Stimulated activated CD8-positive, alpha-beta memory T cell treated with anti-CD3 and anti-CD28 coated beads, Interleukin-15, amount 100 ng/mL, for 48 hours (primary cell): ENCODE measurements around the gene PREB.

Experiments used
- DNase-seq, 2 donors: peaks; one replicate each; pipeline ENCODE4 v3.0.0-alpha.2; 2020; ENCODE audit warnings: low read depth in 2 of 2

Gene PREB

GRCh38 chr2:27152102-27152795 is 17.8 kb upstream of the PREB start:
- DNase-seq = no peak

DNA sequence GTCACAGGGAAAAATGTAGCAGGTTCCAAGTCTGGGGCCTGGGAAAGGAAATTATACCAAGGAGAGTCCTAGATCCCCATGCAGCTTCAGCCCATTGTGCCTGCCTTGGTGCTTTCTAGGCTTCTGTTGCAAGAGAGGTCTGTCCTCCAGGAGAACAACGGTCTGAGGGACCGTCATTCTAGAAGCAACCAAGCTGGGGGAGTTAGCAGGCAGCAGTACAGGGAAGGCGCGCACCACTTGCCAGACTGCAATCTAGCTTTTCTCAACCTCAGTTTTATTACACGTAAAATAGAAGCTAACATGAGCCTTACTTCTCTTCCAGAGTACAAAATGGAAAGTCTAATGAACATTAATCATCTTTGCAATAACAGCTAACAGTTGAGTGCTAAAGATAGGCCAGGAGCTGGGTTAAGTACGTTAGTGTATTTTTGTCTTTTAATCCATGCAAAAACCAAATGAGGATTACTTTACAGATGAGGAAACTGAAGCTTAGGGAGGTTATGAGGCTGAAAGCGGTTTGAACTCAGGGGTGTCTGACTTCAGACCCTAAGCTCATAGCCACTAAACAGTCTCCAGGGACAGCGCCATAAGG is 16.3 kb upstream of the PREB start:
- DNase-seq = no peak

GRCh38 chr2:27149570-27150405 is 15.4 kb upstream of the PREB start:
- DNase-seq = no peak

- no peak for DNase-seq
Observed at GRCh38 chr2:27148801-27149439, 14.5 kb upstream of the PREB start, which contains the start of gene TCF23. Gene TCF23, plus strand, starts transcription at chr2:27149004. Its CDS starts 130 bp downstream, at chr2:27149134.

DNA sequence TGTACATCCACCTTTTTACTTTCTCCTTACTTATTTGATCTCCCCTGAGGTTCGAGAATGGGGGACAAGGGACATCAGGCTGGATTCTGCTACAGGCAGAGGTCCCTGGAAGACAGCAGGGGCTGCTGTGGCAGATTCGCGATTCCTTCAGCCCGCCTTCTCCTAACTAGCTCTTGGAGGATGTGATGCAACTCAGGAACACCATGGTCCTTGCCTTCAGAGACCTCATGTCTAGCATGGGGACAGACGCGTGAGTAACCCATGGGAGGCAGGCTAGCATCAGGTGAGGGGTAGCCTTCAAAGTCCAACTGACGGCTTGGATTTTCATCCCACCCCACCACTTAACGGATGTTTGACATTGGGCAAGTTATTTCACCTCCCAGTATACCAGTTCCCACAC is 13.5 kb upstream of the PREB start:
- DNase-seq = no peak

DNA sequence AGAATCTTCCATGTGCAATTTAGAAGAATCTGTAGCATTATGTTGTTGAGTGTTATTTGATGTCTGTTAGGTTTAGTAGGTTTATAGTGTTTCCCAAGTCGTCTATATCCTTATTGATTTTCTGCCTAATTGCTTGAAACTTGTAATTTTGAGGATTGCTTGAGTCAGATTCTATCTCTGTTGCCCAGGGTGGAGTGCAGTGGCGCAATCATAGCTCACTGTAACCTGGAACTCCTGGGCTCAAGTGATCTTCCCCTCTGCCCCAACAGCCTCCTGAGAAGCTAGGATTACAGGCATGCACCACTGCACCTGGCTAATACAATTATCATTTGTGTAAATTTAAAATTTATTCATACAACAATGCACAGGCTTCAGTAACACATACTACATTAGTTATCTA is 11.2 kb upstream of the PREB start:
- no peak for DNase-seq

DNA sequence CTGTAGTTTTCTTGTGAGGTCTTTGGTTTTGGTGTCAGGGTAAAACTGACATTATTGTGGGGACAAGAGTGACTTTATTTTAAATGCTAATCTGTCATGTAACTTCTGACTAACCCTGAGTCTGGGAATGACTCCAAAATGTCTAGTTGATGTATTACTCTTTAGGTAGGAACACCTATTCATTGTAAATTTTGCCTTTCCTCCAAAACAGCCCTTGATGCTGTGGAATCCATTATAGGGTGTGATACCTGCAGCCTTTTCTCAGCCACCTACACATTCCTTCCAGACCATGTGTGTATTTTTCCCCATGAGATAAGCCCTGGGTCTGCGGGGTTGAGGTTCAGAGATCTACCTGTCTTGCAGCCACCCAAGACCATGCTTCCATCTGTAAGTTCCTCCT is 8.8 kb upstream of the PREB start:
- DNase-seq = no peak

- no peak for DNase-seq
Observed at GRCh38 chr2:27139310-27139709, 4.9 kb upstream of the PREB start, which contains the start of gene PRR30. Gene PRR30, minus strand, starts transcription at chr2:27139410. Its CDS starts 1,081 bp downstream, at chr2:27138329.

DNA sequence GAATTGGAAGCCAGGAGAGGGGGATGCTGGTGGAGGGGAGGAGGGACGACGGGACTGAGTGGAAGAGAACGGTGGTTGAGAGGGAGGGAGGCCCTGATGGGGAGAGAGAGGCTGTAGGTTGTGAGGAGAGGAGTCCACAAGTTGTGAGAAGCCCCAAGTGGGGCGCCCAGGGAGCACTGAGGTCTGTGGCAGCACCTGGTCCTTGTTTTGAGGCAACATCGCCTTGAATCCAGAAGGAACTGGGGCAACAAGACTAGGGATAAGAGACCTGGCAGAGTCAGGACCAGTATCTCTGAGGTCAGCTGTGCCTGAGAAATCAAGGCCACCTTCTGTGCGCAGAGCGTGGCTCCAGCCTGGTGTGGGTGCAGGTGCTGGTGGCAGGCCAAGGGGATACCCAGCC is 3.7 kb upstream of the PREB start:
- DNase-seq = no peak

- no peak for DNase-seq
Observed at GRCh38 chr2:27137322-27137935, 3.0 kb upstream of the PREB start.

- no peak for DNase-seq
Observed at GRCh38 chr2:27136751-27137150, 2.3 kb upstream of the PREB start.

DNA sequence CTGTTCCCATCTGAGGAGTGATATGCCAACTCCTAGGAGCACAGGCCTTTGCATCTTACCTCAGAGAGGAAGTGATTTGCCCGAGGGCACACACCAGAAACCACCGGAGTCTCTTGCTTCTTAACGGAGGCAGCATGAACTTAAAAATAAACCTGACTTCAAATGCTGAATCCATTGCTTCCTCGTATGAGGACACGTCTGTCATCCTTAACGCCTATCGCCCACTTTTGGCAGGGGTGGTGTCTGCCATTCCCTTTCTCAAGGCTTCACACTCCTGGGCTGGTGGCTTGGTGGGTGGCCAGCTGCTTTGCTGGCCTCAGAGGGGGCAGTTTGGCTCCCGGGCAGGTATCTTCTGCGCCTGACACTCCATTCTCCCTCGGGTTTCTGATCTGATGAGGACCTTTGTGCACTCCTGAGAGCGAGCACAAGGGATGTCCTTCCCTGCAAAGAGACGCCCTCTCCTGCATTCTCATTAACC is 1.1 kb upstream of the PREB start:
- DNase-seq = no peak

DNA sequence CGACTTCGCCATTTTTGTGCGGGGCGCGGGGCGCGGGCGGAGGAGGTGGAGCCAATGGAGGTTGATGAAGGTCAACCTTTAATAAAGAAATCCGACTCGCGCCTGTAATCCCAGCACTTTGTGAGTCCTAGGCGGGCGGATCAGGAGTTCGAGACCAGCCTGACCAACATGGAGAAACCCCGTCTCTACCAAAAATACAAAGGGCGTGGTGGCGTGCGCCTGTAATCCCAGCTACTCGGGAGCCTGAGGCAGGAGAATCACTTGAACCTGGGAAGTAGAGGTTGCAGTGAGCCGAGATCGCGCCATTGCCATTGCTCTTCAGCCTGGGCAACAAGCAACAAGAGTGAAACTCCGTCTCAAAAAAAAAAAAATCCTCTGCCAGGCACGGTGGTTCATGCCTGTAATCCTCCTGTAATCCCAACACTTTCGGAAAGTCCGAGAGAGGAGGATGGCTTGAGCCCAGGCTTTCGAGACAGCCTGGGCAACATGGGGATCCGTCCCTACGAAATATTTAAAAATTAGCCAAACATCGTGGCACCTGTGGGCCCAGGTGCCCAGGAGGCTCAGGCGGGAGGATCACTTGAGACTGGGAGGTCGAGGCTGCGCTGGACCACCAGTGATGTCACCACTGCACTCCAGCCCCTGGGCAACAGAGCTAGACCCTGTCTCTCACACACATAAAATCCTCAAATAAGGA is 493 bp upstream of the PREB start:
- DNase-seq = no peak

- DNase-seq = peak; percentile 8 to 18
Observed at GRCh38 chr2:27133195-27133875, 1.1 kb downstream of the PREB start.

GRCh38 chr2:27131429-27131828 is 3.0 kb downstream of the PREB start:
- no peak for DNase-seq

- DNase-seq = no peak
Observed at GRCh38 chr2:27130396-27130795, 4.0 kb downstream of the PREB start.

DNA sequence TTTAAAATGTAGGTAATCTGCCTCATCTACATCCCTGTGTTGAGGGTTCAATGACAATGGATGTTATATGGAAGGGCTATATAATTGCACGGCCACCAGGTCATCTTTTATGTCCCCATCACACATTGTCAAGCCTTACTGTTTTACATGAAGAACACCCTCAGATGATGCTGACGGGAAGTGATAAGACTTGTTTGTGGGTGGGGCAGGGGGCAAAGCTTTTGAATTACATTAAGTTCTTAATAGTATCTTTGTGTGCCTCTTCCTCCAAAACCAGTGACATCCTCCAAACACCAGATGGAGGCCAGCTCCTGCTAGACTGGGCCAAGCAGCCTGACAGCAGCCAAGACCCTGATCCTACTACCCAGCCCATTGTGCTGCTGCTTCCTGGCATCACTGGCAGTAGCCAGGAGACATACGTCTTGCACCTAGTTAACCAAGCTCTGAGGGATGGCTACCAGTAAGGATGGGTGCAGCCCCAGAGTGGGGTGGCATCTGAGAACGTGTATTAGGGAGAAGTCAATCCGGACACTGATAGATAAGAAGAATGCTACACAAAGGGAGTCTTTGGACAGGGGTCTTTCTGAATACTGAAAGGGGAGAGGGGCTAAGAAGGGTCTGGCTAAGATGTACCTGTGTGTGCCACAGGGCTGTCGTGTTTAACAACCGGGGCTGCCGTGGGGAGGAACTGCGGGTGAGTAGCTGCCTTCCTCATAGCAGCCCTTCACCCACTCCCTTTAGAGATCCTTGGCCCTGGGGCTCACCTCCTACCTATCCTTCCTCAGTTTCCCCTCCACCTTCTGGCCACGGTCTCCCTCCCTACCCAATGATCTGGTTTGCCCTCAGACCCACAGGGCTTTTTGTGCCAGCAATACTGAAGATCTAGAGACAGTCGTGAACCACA is 5.5 kb downstream of the PREB start:
- no peak for DNase-seq

- DNase-seq = no peak
Observed at GRCh38 chr2:27127883-27128667, 6.4 kb downstream of the PREB start.
